GM23338 (cell line): ENCODE measurements around the gene RXRG. TPM values are rescaled to one million over a fixed set of nuclear protein-coding genes. Genes with fewer than 3 reads are reported as not detected.

ENCODE experiments used
- ATAC-seq: fragments of 200-7000 bp; cut with Tn5 transposase; 3 replicates; pipeline ENCODE4 v1.9.1; 2020
- DNase-seq: peaks from one replicate; pipeline ENCODE4 v3.0.0-alpha.2; 2015; ENCODE audit warnings: low spot score
- H2AFZ ChIP-seq: fragments of 200-600 bp; sonication (generic); 2 replicates; pipeline ENCODE4 v1.8.0; 2016; ENCODE audit warnings: antibody characterized with exemption, mild to moderate bottlenecking, moderate library complexity
- H3F3A ChIP-seq: fragments of 200-600 bp; sonication (generic); replicated peaks from 2 replicates; pipeline ENCODE4 v1.8.0; 2017; ENCODE audit warnings: antibody characterized with exemption, mixed run types, low read depth
- H3K27ac ChIP-seq: fragments of 200-600 bp; sonication (generic); 2 replicates; pipeline ENCODE4 v1.6.1; 2016; ENCODE audit warnings: low read depth
- H3K27me3 ChIP-seq: fragments of 200-600 bp; sonication (generic); 2 replicates; pipeline ENCODE4 v1.8.0; 2016; ENCODE audit warnings: mild to moderate bottlenecking, mixed run types, moderate library complexity; ENCODE audit not compliant: insufficient read depth
- H3K36me3 ChIP-seq: fragments of 200-600 bp; sonication (generic); 2 replicates; pipeline ENCODE4 v1.8.0; 2016; ENCODE audit warnings: mild to moderate bottlenecking; ENCODE audit not compliant: insufficient read depth
- H3K4me1 ChIP-seq: fragments of 200-600 bp; sonication (generic); 2 replicates; pipeline ENCODE4 v1.8.0; 2016; ENCODE audit warnings: mild to moderate bottlenecking, moderate library complexity; ENCODE audit not compliant: insufficient read depth
- H3K4me2 ChIP-seq: fragments of 200-600 bp; sonication (generic); 2 replicates; pipeline ENCODE4 v1.7.1; 2017; ENCODE audit warnings: mixed run types
- H3K4me3 ChIP-seq: fragments of 200-600 bp; sonication (generic); 2 replicates; pipeline ENCODE4 v1.6.1; 2016; ENCODE audit warnings: mixed run types
- H3K79me2 ChIP-seq: fragments of 200-600 bp; sonication (generic); replicated peaks from 2 replicates; pipeline ENCODE4 v1.8.0; 2017; ENCODE audit warnings: mild to moderate bottlenecking; ENCODE audit not compliant: insufficient read depth
- H3K9me2 ChIP-seq: fragments of 200-600 bp; sonication (generic); 2 replicates; pipeline ENCODE4 v1.8.0; 2017; ENCODE audit not compliant: insufficient read depth
- H4K20me1 ChIP-seq: fragments of 200-600 bp; sonication (generic); replicated peaks from 2 replicates; pipeline ENCODE4 v1.8.0; 2017; ENCODE audit warnings: mild to moderate bottlenecking; ENCODE audit not compliant: insufficient read depth
- H3K27ac Mint-ChIP-seq: 2 replicates; pipeline ENCODE4 v1.8.0; 2020; ENCODE audit warnings: inconsistent platforms, mild to moderate bottlenecking, moderate library complexity, mixed read lengths
- H3K27me3 Mint-ChIP-seq: 3 replicates; pipeline ENCODE4 v1.8.0; 2022; ENCODE audit warnings: low read depth, mild to moderate bottlenecking, moderate library complexity, mixed read lengths, inconsistent platforms; ENCODE audit not compliant: insufficient read depth, poor library complexity
- H3K36me3 Mint-ChIP-seq: 3 replicates; pipeline ENCODE4 v1.8.0; 2021; ENCODE audit warnings: low read depth, mild to moderate bottlenecking, inconsistent platforms, moderate library complexity, mixed read lengths
- H3K4me1 Mint-ChIP-seq: 3 replicates; pipeline ENCODE4 v1.8.0; 2020; ENCODE audit warnings: mild to moderate bottlenecking, inconsistent platforms, mixed read lengths
- H3K4me3 Mint-ChIP-seq: 3 replicates; pipeline ENCODE4 v1.8.0; 2021; ENCODE audit warnings: moderate library complexity, mild to moderate bottlenecking, inconsistent platforms, mixed read lengths
- H3K9me3 Mint-ChIP-seq: 3 replicates; pipeline ENCODE4 v1.8.0; 2020; ENCODE audit warnings: moderate library complexity, mild to moderate bottlenecking, inconsistent platforms, mixed read lengths
- EZH2 ChIP-seq: fragments of 200-600 bp; sonication (generic); IDR thresholded peaks from one replicate; pipeline ENCODE4 v1.8.0; 2017; ENCODE audit warnings: antibody characterized with exemption, mild to moderate bottlenecking, low read depth; ENCODE audit not compliant: unreplicated experiment
- STAT1 ChIP-seq: IDR thresholded peaks from one replicate; pipeline ENCODE4 v1.6.1; 2016; ENCODE audit warnings: antibody characterized with exemption; ENCODE audit not compliant: unreplicated experiment
- ZNF331 ChIP-seq: fragments of 250-450 bp; sonication (Bioruptor Pico); IDR thresholded peaks from 2 replicates; pipeline ENCODE4 v1.5.0; 2020; ENCODE audit warnings: low read depth, mild to moderate bottlenecking, moderate library complexity
- ZNF462 ChIP-seq: fragments of 250-450 bp; sonication (Bioruptor Pico); IDR thresholded peaks from 2 replicates; pipeline ENCODE4 v1.5.0; 2020; ENCODE audit warnings: mild to moderate bottlenecking, moderate library complexity
- polyA plus RNA-seq: library from polyadenylated mRNA; unstranded; fragments of >200 nt; fragmentation: Nextera tagmentation; extraction: Ambion mirVana; gene quantifications from 2 replicates; pipeline ENCODE4 v1.2.1, GENCODE V29; 2016
- total RNA-seq: library from RNA; depleted of rRNA; stranded (reverse); fragments of >200 nt; shearing (Covaris generic); gene quantifications from 2 replicates; pipeline ENCODE4 v1.2.3, GENCODE V29; 2014

Gene RXRG
- total and polyA plus RNA-seq, 2 experiments from 2014 or later = not detected

DNA sequence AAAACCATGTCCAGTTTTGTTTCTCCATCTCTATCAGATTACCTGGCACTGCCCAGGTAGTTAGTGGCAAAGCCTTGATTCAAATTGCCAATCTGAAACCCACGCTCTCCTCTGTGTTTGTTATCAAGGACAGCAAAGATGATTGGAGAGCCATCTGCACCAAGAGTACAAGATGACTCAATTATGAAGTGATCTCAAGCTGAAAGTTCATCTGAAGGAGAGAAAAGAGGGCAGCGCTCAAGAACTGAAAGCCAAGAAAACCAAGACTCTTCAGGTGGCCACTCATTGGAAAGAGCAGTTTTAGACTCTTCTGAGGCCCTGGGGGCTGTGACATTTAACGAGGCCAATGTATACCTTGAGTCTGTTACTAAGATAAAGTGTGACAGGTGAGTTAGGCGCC lies 13.8 kb downstream of the RXRG start:
- no peak for DNase-seq
- H3K4me1 Mint-ChIP-seq = no peaks in the 10 kb centered on the region

More for the DNA sequence above, 13.8 kb downstream of the RXRG start:
- Histone ChIP-seq H3K79me2 (no peaks in the 10 kb centered on the region), H3K4me2 (no peak overlapping the region), H3F3A (no peaks in the 10 kb centered on the region), H3K4me1 (no peaks in the 10 kb centered on the region), H3K9me2 (0 out of 2 replicates have a peak, but pooled peaks cover 2% of the 10 kb centered on the region), H3K4me3 (no peak overlapping the region), H3K36me3 (no peaks in the 10 kb centered on the region), H4K20me1 (no peaks in the 10 kb centered on the region), H3K27me3 (no peaks in the 10 kb centered on the region), H2AFZ (no peak overlapping the region), H3K27ac (no peak overlapping the region)
- no peaks in the 10 kb centered on the region for H3K36me3 Mint-ChIP-seq
- no peak for ATAC-seq
- H3K4me3 Mint-ChIP-seq = no peak overlapping the region
- peaks cover 4% of the 10 kb centered on the region for H3K27me3 Mint-ChIP-seq
- H3K9me3 Mint-ChIP-seq = no peaks in the 10 kb centered on the region
- no peak overlapping the region for H3K27ac Mint-ChIP-seq
- TF ChIP-seq STAT1 (no peak), ZNF462 (no peak), EZH2 (no peak), ZNF331 (no peak)
